ENCODE data around the gene GPR176.
"Not testable (repeated sequence)": the region's sequence is repeated elsewhere in the genome, so short reads cannot be mapped to it uniquely, and the experiment has no call there.

The GPR176 gene

DNA sequence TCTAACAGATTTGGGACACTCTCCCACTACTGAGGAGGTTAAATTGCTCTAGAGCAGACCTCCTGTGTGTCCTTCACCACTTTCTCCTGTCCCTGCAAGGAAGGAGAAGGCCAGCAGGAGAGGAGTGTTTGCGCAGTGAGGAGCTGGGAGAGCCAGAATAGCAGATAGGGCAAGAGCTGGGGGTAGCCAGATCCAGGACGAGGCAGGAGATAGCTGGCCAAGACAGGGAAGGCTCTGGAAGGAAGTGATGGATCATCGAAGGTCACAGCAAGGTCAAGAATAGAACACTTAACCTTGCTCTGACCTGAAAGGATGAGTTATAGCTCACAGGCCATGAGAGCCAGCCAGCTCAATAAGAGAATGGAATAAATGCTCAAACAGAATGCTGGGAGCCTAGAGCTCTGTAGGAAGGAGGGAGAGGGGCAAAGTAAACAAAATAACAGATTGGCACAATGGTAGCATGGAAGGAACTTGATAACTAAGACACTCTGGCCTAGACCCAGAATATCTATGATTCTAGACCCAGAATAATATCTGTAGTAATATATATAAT lies 99.9 kb downstream of the GPR176 start:
- WGBS, 2 experiments, result 74 to 88% methylated on average over 3 of the region's 3 CpGs
- Histone ChIP-seq H3K27ac (ENCODE audit: insufficient read depth, low read depth, low read length, poor library complexity, severe bottlenecking) (no peak overlapping the region), H3K9me3 (ENCODE audit: control insufficient read depth, low read length) (no peaks in the 10 kb centered on the region), H3K36me3 (ENCODE audit: control insufficient read depth, insufficient read depth, low read length) (no peaks in the 10 kb centered on the region), H3K4me1 (ENCODE audit: control insufficient read depth, insufficient read depth, low read length) (no peaks in the 10 kb centered on the region), H3K27me3 (ENCODE audit: control insufficient read depth, insufficient read depth, low read length, poor library complexity, severe bottlenecking) (no peaks in the 10 kb centered on the region), H3K4me3 (ENCODE audit: insufficient read depth, low read depth, low read length) (no peak overlapping the region)

DNA sequence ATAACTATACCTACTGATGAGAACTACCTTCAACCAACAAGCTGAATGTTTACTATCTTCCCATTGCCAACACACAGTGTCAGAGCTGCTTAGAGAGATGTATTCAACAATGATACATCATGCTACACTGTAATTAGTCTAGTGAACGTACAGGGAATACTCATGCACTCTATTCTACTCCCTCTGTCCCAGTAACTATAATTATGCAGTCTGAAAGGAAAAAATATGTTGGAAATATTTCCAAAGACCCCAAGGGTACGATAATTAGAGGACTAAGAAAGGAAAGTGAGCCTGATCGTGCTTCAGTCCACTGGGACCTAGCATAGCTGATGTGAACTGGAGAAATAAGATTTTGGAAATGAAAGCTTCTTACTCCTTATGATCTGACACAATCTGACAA lies 100.5 kb downstream of the GPR176 start:
- no peaks in the 10 kb centered on the region for H3K36me3 ChIP-seq (ENCODE audit: control insufficient read depth, insufficient read depth, low read length)
- H3K9me3 ChIP-seq (ENCODE audit: control insufficient read depth, low read length), result no peaks in the 10 kb centered on the region
- no peaks in the 10 kb centered on the region for H3K4me1 ChIP-seq (ENCODE audit: control insufficient read depth, insufficient read depth, low read length)
- WGBS, 2 experiments, result 90 to 100% methylated on average over 2 of the region's 3 CpGs
- no peaks in the 10 kb centered on the region for H3K27me3 ChIP-seq (ENCODE audit: control insufficient read depth, insufficient read depth, low read length, poor library complexity, severe bottlenecking)
- H3K27ac ChIP-seq (ENCODE audit: insufficient read depth, low read depth, low read length, poor library complexity, severe bottlenecking), result no peak overlapping the region
- H3K4me3 ChIP-seq (ENCODE audit: insufficient read depth, low read depth, low read length), result no peak overlapping the region

DNA sequence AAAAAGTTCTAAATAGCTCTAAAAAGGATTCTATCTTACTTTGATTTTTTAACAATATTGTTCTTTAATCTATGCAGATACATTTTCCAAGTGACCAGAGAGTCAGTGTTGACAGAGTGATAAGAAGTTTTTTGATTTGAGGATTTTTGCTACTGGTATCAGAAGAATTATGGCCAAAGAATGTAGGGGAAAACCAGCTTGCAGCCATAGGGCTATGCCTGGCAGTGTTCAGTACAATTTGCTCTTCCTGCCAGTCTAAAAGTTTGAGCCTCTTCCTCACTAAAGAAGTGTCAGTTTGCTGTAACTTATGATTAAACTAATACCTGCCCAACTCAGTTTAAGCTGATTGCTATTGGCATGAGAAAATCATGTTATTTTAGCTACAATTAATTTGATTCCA lies 102.2 kb downstream of the GPR176 start:
- no peaks in the 10 kb centered on the region for H3K36me3 ChIP-seq (ENCODE audit: control insufficient read depth, insufficient read depth, low read length)
- H3K4me1 ChIP-seq (ENCODE audit: control insufficient read depth, insufficient read depth, low read length), result no peaks in the 10 kb centered on the region
- no peak overlapping the region for H3K4me3 ChIP-seq (ENCODE audit: insufficient read depth, low read depth, low read length)
- H3K27ac ChIP-seq (ENCODE audit: insufficient read depth, low read depth, low read length, poor library complexity, severe bottlenecking), result no peak overlapping the region
- no peaks in the 10 kb centered on the region for H3K9me3 ChIP-seq (ENCODE audit: control insufficient read depth, low read length)
- no peaks in the 10 kb centered on the region for H3K27me3 ChIP-seq (ENCODE audit: control insufficient read depth, insufficient read depth, low read length, poor library complexity, severe bottlenecking)

DNA sequence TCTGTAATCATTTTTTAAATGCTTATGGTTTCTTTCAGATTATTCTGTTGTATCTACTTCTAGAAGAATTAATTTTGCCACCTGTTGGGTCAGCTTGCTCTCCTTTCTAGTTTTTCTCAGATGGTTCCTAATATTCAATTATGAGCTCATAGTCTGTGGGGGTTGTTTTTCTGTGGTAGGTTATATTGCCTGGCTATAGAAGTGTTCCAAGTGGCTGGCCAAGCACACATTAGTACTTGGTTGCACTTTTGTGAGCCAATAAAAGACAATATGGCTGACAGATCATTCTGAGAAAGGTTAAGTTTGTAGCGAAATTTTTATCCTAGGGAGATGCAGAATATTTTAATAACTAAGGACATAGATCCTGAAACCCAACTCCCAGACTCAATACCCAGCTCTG lies 105.6 kb downstream of the GPR176 start:
- no peaks in the 10 kb centered on the region for H3K9me3 ChIP-seq (ENCODE audit: control insufficient read depth, low read length)
- H3K4me3 ChIP-seq (ENCODE audit: insufficient read depth, low read depth, low read length), result no peak overlapping the region
- H3K27ac ChIP-seq (ENCODE audit: insufficient read depth, low read depth, low read length, poor library complexity, severe bottlenecking), result no peak overlapping the region
- no peaks in the 10 kb centered on the region for H3K4me1 ChIP-seq (ENCODE audit: control insufficient read depth, insufficient read depth, low read length)
- no peaks in the 10 kb centered on the region for H3K27me3 ChIP-seq (ENCODE audit: control insufficient read depth, insufficient read depth, low read length, poor library complexity, severe bottlenecking)
- WGBS, 2 experiments, result 100% methylated on average over 1 of the region's 1 CpG; no CpG with 5 or more reads in 1 of the 2 experiments
- no peaks in the 10 kb centered on the region for H3K36me3 ChIP-seq (ENCODE audit: control insufficient read depth, insufficient read depth, low read length)

DNA sequence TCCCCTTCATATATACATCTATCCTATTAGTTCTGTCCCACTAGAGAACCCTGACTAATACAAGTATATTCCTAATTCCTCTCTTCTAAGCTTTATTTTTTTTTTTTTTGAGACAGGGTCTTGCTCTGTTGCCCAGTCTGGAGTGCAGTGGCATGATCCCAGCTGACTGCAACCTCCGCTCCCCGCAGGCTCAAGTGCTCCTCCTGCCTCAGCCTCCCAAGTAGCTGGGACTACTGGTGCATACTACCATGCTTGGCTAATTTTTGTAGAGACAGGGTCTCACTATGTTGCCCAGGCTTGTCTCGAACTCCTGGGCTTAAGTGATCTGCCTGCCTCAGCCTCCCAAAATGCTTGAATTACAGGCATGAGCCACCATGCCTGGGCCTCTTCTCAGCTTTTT lies 107.4 kb downstream of the GPR176 start:
- 90 to 96% methylated on average over 3 of the region's 3 CpGs for WGBS, 2 experiments

DNA sequence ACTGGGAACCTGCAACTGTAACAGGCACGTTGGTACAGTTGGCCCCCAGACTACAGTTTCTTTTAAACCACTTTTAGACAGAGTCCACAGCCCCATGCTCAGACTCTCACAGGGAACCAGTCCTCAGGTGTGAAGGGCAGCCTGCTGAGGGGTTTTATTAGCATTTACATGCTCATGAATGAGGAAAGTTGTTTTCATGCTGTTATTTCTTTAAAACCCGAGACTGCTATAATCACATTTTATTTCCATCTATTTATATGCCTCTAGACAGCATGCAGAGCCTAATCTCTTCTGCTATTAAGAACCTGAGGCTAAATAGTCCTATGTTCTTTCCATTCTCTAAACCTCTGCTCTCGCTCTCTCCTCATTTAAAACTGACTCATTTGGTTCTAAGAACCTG lies 111.2 kb downstream of the GPR176 start:
- no peak overlapping the region for H3K27ac ChIP-seq (ENCODE audit: insufficient read depth, low read depth, low read length, poor library complexity, severe bottlenecking)
- H3K36me3 ChIP-seq (ENCODE audit: control insufficient read depth, insufficient read depth, low read length), result no peaks in the 10 kb centered on the region
- no peak overlapping the region for H3K4me3 ChIP-seq (ENCODE audit: insufficient read depth, low read depth, low read length)
- no peaks in the 10 kb centered on the region for H3K9me3 ChIP-seq (ENCODE audit: control insufficient read depth, low read length)
- WGBS, 2 experiments, result 36 to 47% methylated on average over 3 of the region's 3 CpGs
- H3K27me3 ChIP-seq (ENCODE audit: control insufficient read depth, insufficient read depth, low read length, poor library complexity, severe bottlenecking), result no peaks in the 10 kb centered on the region
- H3K4me1 ChIP-seq (ENCODE audit: control insufficient read depth, insufficient read depth, low read length), result peaks cover 3% of the 10 kb centered on the region

More for the DNA sequence above, 107.4 kb downstream of the GPR176 start:
- H3K4me1 ChIP-seq (ENCODE audit: control insufficient read depth, insufficient read depth, low read length); H3K27ac ChIP-seq (ENCODE audit: insufficient read depth, low read depth, low read length, poor library complexity, severe bottlenecking); H3K9me3 ChIP-seq (ENCODE audit: control insufficient read depth, low read length); H3K4me3 ChIP-seq (ENCODE audit: insufficient read depth, low read depth, low read length); H3K36me3 ChIP-seq (ENCODE audit: control insufficient read depth, insufficient read depth, low read length); H3K27me3 ChIP-seq (ENCODE audit: control insufficient read depth, insufficient read depth, low read length, poor library complexity, severe bottlenecking): not testable (repeated sequence)

DNA sequence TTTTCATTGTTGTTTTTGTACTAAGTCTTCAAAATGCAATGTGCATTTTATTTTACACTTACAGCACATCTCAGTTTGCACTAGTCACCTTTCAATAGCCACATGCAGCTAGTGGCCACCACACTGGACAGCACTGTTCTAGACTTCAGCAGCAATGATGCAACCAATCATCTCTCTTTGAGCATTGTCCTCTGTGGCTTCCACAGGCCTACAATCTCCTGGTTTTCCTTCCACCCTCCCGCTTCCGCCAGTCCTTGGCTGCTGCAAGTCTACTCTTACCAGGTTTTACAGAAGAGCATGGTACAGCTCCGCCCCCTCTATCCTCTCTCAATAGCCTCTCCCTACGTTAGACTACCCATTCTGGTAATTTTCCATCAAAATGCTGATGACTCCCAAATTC lies 112.3 kb downstream of the GPR176 start:
- no peak overlapping the region for H3K27ac ChIP-seq (ENCODE audit: insufficient read depth, low read depth, low read length, poor library complexity, severe bottlenecking)
- H3K4me1 ChIP-seq (ENCODE audit: control insufficient read depth, insufficient read depth, low read length), result peaks cover 3% of the 10 kb centered on the region
- WGBS, 2 experiments, result 81 to 84% methylated on average over 4 of the region's 4 CpGs
- H3K27me3 ChIP-seq (ENCODE audit: control insufficient read depth, insufficient read depth, low read length, poor library complexity, severe bottlenecking), result no peaks in the 10 kb centered on the region
- H3K36me3 ChIP-seq (ENCODE audit: control insufficient read depth, insufficient read depth, low read length), result no peaks in the 10 kb centered on the region
- no peak overlapping the region for H3K4me3 ChIP-seq (ENCODE audit: insufficient read depth, low read depth, low read length)
- H3K9me3 ChIP-seq (ENCODE audit: control insufficient read depth, low read length), result no peaks in the 10 kb centered on the region

DNA sequence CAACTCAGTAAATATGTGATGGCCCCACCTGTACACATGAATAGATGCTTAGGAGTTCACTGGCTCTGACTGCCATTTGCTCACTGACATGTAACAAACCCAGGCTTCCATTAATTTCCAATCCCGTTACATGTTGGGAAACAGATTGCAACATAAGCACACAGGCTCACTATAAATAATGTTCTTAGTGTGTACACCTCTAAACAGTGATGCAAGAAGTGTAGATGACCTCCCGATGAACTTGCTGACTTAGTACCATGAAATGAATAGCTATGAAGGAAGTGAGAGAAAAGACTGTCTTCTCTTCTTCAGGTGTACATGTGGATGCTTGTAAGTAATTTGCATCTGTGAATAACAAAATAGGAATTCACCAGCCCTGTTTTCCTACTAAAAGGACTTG lies 116.0 kb downstream of the GPR176 start:
- Histone ChIP-seq H3K27me3 (ENCODE audit: control insufficient read depth, insufficient read depth, low read length, poor library complexity, severe bottlenecking) (no peaks in the 10 kb centered on the region), H3K9me3 (ENCODE audit: control insufficient read depth, low read length) (no peaks in the 10 kb centered on the region), H3K27ac (ENCODE audit: insufficient read depth, low read depth, low read length, poor library complexity, severe bottlenecking) (no peak overlapping the region), H3K4me3 (ENCODE audit: insufficient read depth, low read depth, low read length) (no peak overlapping the region), H3K36me3 (ENCODE audit: control insufficient read depth, insufficient read depth, low read length) (no peaks in the 10 kb centered on the region), H3K4me1 (ENCODE audit: control insufficient read depth, insufficient read depth, low read length) (peaks cover 3% of the 10 kb centered on the region)
- WGBS, 2 experiments, result 89 to 100% methylated on average over 2 of the region's 2 CpGs

DNA sequence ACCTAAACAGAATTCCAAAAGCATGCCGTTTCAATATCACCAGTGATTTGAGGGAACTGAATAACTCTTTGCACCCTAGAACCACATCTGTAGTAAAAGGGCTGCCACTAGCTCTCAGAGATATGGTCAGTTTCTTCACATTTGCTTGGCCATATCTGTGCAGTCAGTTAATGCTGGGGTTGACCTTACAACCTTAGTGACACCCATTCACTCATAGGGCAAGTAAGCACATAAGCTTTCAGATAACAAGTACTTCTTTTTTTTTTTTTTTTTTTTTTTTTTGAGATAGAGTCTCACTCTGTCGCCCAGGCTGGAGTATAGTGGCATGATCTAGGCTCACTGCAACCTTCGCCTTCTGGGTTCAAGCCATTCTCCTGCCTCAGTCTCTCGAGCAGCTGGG lies 117.0 kb downstream of the GPR176 start:
- WGBS, 2 experiments, result 91 to 96% methylated on average over 4 of the region's 4 CpGs

DNA sequence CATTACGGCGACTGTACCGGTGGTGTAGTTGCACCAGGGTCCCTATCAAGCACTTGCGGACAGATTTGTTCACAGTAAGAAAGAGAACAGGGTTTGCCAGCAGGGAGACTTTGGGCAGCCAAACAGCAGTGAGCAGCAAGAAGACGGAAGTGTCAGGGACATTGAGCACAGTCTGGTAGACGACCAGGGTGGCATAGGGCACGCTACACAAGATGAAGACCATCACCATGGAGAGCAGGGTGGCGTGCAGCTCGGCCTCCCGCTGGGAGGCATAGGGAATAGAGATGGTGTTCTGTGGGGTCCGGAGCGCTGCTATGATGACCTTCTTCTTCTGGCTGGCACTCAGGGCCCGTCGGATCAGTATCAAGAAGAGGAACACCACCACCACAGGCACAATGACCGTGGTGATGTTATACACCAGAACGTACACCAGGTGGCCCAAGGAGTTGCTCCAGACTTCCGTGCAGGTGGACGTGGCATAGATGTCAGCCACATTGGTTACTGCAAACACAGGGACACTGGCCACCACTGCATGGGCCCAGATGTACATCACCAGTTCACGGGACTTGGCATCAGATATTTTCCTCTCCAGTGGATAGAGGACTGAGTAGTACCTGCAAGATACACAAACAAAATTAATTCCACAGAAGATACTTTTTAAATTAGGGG lies 118.3 kb downstream of the GPR176 start:
- H3K9me3 ChIP-seq (ENCODE audit: control insufficient read depth, low read length), result no peaks in the 10 kb centered on the region
- peaks cover 3% of the 10 kb centered on the region for H3K4me1 ChIP-seq (ENCODE audit: control insufficient read depth, insufficient read depth, low read length)
- H3K36me3 ChIP-seq (ENCODE audit: control insufficient read depth, insufficient read depth, low read length), result no peaks in the 10 kb centered on the region
- no peak overlapping the region for H3K4me3 ChIP-seq (ENCODE audit: insufficient read depth, low read depth, low read length)
- WGBS, 2 experiments, result 93 to 94% methylated on average over 19 of the region's 19 CpGs
- no peaks in the 10 kb centered on the region for H3K27me3 ChIP-seq (ENCODE audit: control insufficient read depth, insufficient read depth, low read length, poor library complexity, severe bottlenecking)
- H3K27ac ChIP-seq (ENCODE audit: insufficient read depth, low read depth, low read length, poor library complexity, severe bottlenecking), result no peak overlapping the region

More for the DNA sequence above, 117.0 kb downstream of the GPR176 start:
- no peaks in the 10 kb centered on the region for H3K36me3 ChIP-seq (ENCODE audit: control insufficient read depth, insufficient read depth, low read length)
- no peaks in the 10 kb centered on the region for H3K27me3 ChIP-seq (ENCODE audit: control insufficient read depth, insufficient read depth, low read length, poor library complexity, severe bottlenecking)
- no peaks in the 10 kb centered on the region for H3K9me3 ChIP-seq (ENCODE audit: control insufficient read depth, low read length)
- no peak overlapping the region for H3K27ac ChIP-seq (ENCODE audit: insufficient read depth, low read depth, low read length, poor library complexity, severe bottlenecking)
- H3K4me1 ChIP-seq (ENCODE audit: control insufficient read depth, insufficient read depth, low read length), result peaks cover 3% of the 10 kb centered on the region
- H3K4me3 ChIP-seq (ENCODE audit: insufficient read depth, low read depth, low read length), result no peak overlapping the region
